ENCODE data around the gene CCL28. TPM values are rescaled to one million over a fixed set of nuclear protein-coding genes. Genes with fewer than 3 reads are reported as not detected.

Gene CCL28
- total and polyA plus RNA-seq, 12 donors = 0.10 to 0.59 (median 0.32) TPM; not detected in 1

DNA sequence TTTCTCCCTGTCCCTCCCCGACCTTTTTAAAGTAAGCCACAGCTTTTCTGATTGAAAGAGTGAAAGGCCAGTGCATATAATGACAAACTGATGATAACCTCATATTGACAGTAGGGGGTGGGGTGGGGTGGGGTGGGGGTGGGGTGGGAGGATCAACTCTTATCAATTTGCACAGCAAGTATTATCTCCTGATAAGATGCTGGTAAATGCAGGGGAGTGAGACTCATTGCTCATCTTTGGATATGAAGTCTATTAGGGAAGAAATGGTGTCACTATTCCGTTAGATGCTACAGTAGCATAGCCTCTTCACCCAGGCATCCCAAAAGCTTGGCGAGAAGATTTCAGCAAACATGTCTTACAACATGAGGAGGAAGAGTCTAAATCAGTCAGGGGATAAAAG, 60.1 kb downstream of the CCL28 start:
- 48 to 62% methylated on average over 3 of the region's 3 CpGs for WGBS, 2 donors
- H3K4me3 ChIP-seq = no peak overlapping the region
- H3K36me3 ChIP-seq = no peaks in the 10 kb centered on the region
- no peaks in the 10 kb centered on the region for H3K9me3 ChIP-seq
- H3K27me3 ChIP-seq = peaks cover 0 to 4% (median 0%) of the 10 kb centered on the region in 7 donors
- TF ChIP-seq, protein P1, sequence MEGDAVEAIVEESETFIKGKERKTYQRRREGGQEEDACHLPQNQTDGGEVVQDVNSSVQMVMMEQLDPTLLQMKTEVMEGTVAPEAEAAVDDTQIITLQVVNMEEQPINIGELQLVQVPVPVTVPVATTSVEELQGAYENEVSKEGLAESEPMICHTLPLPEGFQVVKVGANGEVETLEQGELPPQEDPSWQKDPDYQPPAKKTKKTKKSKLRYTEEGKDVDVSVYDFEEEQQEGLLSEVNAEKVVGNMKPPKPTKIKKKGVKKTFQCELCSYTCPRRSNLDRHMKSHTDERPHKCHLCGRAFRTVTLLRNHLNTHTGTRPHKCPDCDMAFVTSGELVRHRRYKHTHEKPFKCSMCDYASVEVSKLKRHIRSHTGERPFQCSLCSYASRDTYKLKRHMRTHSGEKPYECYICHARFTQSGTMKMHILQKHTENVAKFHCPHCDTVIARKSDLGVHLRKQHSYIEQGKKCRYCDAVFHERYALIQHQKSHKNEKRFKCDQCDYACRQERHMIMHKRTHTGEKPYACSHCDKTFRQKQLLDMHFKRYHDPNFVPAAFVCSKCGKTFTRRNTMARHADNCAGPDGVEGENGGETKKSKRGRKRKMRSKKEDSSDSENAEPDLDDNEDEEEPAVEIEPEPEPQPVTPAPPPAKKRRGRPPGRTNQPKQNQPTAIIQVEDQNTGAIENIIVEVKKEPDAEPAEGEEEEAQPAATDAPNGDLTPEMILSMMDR (IDR thresholded peaks at IDR 0.05) = no peak
- H3K27ac ChIP-seq = no peak overlapping the region
- H3K4me1 ChIP-seq = no peaks in the 10 kb centered on the region
- intact Hi-C loops (cut with DNase I) = no loop called here
- no peak for DNase-seq
- ATAC-seq = no peak

- intact Hi-C loops (cut with DNase I) = no loop called here
- H3K4me1 ChIP-seq = no peaks in the 10 kb centered on the region
- no peaks in the 10 kb centered on the region for H3K36me3 ChIP-seq
- no peak overlapping the region for H3K27ac ChIP-seq
- peaks cover 0 to 4% (median 0%) of the 10 kb centered on the region in 7 donors for H3K27me3 ChIP-seq
- no peak for DNase-seq
- H3K4me3 ChIP-seq = no peak overlapping the region
- no peak for ATAC-seq
- TF ChIP-seq, protein P1 (IDR thresholded peaks at IDR 0.05) = no peak
- WGBS, 2 donors = 87 to 98% methylated on average over 1 of the region's 1 CpG
- peaks cover 0 to 18% (median 0%) of the 10 kb centered on the region in 11 donors for H3K9me3 ChIP-seq
These were observed 63.3 kb downstream of the CCL28 start for GRCh38 chr5:43348861-43349363.

DNA sequence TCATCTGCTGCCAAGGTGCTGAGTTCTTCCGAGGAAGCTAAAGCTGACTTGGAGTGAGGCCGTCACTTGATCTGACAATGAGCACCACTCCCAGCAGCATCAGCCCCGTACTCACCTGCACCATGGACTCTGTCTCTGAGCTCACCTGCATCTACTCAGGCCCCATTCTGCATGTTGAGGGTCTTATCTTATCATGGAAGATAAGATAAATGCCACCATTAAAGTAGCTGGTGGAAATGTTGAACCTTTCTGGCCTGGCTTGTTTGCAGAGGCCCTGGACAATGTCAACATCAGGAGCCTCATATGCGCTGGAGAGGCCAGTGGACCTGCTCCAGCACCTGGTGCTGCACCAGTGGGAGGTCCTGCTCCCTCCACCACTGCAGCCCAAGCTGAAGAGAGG, 64.0 kb downstream of the CCL28 start:
- no peaks in the 10 kb centered on the region for H3K4me1 ChIP-seq
- DNase-seq = no peak
- no peak overlapping the region for H3K27ac ChIP-seq
- H3K36me3 ChIP-seq = no peaks in the 10 kb centered on the region
- intact Hi-C loops (cut with DNase I) = no loop called here
- WGBS, 2 donors = 37 to 60% methylated on average over 4 of the region's 4 CpGs
- TF ChIP-seq, protein P1 (IDR thresholded peaks at IDR 0.05) = no peak
- H3K9me3 ChIP-seq = peaks cover 0 to 18% (median 0%) of the 10 kb centered on the region in 11 donors
- H3K27me3 ChIP-seq = peaks cover 0 to 4% (median 0%) of the 10 kb centered on the region in 7 donors
- H3K4me3 ChIP-seq = no peak overlapping the region
- no peak for ATAC-seq

- intact Hi-C loops (cut with DNase I) = no loop called here
- peaks cover 0 to 53% (median 16%) of the 10 kb centered on the region in 11 donors for H3K9me3 ChIP-seq
- 75 to 83% methylated on average over 1 of the region's 1 CpG for WGBS, 2 donors
- H3K4me1 ChIP-seq = no peaks in the 10 kb centered on the region
- H3K27ac ChIP-seq = no peak overlapping the region
- H3K4me3 ChIP-seq = no peak overlapping the region
- H3K27me3 ChIP-seq = no peaks in the 10 kb centered on the region
- TF ChIP-seq, protein P1 (IDR thresholded peaks at IDR 0.05) = no peak
- H3K36me3 ChIP-seq = no peaks in the 10 kb centered on the region
- DNase-seq (no peak), ATAC-seq (no peak)
These were observed 73.3 kb downstream of the CCL28 start for GRCh38 chr5:43338862-43339261.
